ENCODE data around the gene MOB3C.

DNA sequence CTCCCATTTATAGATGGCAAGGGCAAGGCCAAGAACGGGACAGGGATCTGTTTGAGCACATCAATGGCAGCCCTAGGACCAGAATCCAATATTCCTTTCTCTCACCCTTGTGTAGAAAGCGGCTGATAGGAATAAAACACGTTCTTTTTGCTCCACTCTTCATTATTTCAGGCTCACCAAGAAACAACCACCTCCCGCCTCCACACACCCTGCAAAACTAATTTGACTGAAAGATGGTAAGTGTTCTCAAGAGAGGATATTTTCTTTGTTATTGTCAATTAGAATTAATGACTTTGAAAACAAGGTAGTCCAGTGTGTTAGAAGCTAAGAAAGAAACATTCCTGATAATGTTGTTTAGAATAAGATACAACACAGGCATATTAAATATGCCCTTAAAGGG, 53.3 kb downstream of the MOB3C start:
- TF ChIP-seq, protein P1, sequence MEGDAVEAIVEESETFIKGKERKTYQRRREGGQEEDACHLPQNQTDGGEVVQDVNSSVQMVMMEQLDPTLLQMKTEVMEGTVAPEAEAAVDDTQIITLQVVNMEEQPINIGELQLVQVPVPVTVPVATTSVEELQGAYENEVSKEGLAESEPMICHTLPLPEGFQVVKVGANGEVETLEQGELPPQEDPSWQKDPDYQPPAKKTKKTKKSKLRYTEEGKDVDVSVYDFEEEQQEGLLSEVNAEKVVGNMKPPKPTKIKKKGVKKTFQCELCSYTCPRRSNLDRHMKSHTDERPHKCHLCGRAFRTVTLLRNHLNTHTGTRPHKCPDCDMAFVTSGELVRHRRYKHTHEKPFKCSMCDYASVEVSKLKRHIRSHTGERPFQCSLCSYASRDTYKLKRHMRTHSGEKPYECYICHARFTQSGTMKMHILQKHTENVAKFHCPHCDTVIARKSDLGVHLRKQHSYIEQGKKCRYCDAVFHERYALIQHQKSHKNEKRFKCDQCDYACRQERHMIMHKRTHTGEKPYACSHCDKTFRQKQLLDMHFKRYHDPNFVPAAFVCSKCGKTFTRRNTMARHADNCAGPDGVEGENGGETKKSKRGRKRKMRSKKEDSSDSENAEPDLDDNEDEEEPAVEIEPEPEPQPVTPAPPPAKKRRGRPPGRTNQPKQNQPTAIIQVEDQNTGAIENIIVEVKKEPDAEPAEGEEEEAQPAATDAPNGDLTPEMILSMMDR (IDR thresholded peaks at IDR 0.05) = no peak
- no peak for TF ChIP-seq POLR2A (IDR thresholded peaks at IDR 0.05)
